DMS 273 (cell line): ENCODE data around the gene OR4F6.

Experiments
- DNase-seq: peaks from one replicate; lab custom pipeline; 2025; ENCODE audit not compliant: unreplicated experiment; lab: John Stamatoyannopoulos, UW

OR4F6 gene

GRCh38 chr15:101804375-101804774, 1.1 kb downstream of the OR4F6 start:
- DNase-seq, result no peak

GRCh38 chr15:101804941-101805340, 1.6 kb downstream of the OR4F6 start:
- no peak for DNase-seq

- no peak for DNase-seq
These were observed 2.5 kb downstream of the OR4F6 start for GRCh38 chr15:101805605-101806345.

GRCh38 chr15:101807345-101807945, 4.1 kb downstream of the OR4F6 start:
- no peak for DNase-seq

- peak; percentile 1 for DNase-seq
These were observed 4.9 kb downstream of the OR4F6 start for GRCh38 chr15:101808201-101808600.

- no peak for DNase-seq
These were observed 7.1 kb downstream of the OR4F6 start for GRCh38 chr15:101810456-101810855.

- DNase-seq, result no peak
These were observed 7.6 kb downstream of the OR4F6 start for GRCh38 chr15:101810876-101811275.

- no peak for DNase-seq
These were observed 8.6 kb downstream of the OR4F6 start, which contains the start of gene OR4F15 for GRCh38 chr15:101811902-101812301. Gene OR4F15 (plus strand): TSS chr15:101812202. CDS start chr15:101818187, 5,985 bp downstream.

- DNase-seq, result no peak
These were observed 10.7 kb downstream of the OR4F6 start for GRCh38 chr15:101813803-101814534.

GRCh38 chr15:101820781-101821180, 17.5 kb downstream of the OR4F6 start:
- no peak for DNase-seq

- DNase-seq, result no peak
These were observed 23.9 kb downstream of the OR4F6 start for GRCh38 chr15:101827257-101827656.

GRCh38 chr15:101828774-101829173, 25.5 kb downstream of the OR4F6 start:
- DNase-seq, result no peak

- DNase-seq, result peak; percentile 44
These were observed 38.3 kb downstream of the OR4F6 start for GRCh38 chr15:101841656-101842055.

GRCh38 chr15:101844916-101845315, 41.6 kb downstream of the OR4F6 start:
- no peak for DNase-seq

- no peak for DNase-seq
These were observed 49.0 kb downstream of the OR4F6 start for GRCh38 chr15:101852356-101852755.
